ENCODE measurements around the gene RAPGEF2.

- TF ChIP-seq CSDC2 (CRISPR knock-in tag; IDR thresholded peaks at IDR 0.05) (no peak), POU6F1 (CRISPR knock-in tag; IDR thresholded peaks at IDR 0.05; ENCODE audit: borderline replicate concordance, low read depth) (no peak), GLIS3 (CRISPR knock-in tag; IDR thresholded peaks at IDR 0.05) (no peak), BACH2 (CRISPR knock-in tag; IDR thresholded peaks at IDR 0.05; ENCODE audit: borderline replicate concordance) (no peak), CREB5 (CRISPR knock-in tag; IDR thresholded peaks at IDR 0.05; ENCODE audit: low read depth) (no peak), PPARA (CRISPR knock-in tag; IDR thresholded peaks at IDR 0.05; ENCODE audit: borderline replicate concordance) (no peak), ZNF70 (CRISPR knock-in tag; IDR thresholded peaks at IDR 0.05) (no peak)
Measured at GRCh38 chr4:159349332-159349731, 246.5 kb downstream of the RAPGEF2 start.
